ENCODE measurements around the gene NDUFAF2.
"Not testable (repeated sequence)": the region's sequence is repeated elsewhere in the genome, so short reads cannot be mapped to it uniquely, and the experiment has no call there.

Gene NDUFAF2

DNA sequence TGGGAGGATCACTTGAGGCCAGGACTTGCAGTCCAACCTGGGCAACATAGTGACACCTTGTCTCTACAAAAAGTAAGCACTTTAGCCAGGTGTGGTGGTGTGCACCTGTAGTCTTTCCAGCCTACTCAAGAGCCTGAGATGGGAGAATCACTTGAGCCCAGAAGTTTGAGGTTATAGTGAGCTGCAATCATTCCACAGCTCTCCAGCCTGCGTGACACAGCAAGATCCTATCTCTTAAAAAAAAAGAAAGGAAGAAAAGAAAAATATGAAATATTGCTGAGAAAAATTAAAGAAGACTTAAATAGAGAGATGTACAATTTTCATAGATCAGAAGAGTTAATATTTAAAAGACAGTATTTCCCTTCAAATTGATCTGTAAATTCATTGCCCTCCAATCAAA, 140.9 kb downstream of the NDUFAF2 start:
- TF ChIP-seq CTCF (IDR thresholded peaks at IDR 0.05; ENCODE audit: control insufficient read depth, insufficient read depth, low read depth, low read length, missing control alignments): no peak
- H3K4me3 ChIP-seq (ENCODE audit: control insufficient read depth, low read depth, low read length): no peak overlapping the region
- DNase-seq (ENCODE audit: low read depth): no peak

GRCh38 chr5:61087921-61088320, 142.9 kb downstream of the NDUFAF2 start:
- no peak for TF ChIP-seq CTCF (IDR thresholded peaks at IDR 0.05; ENCODE audit: control insufficient read depth, insufficient read depth, low read depth, low read length, missing control alignments)
- no peak overlapping the region for H3K4me3 ChIP-seq (ENCODE audit: control insufficient read depth, low read depth, low read length)
- no peak for DNase-seq (ENCODE audit: low read depth)

DNA sequence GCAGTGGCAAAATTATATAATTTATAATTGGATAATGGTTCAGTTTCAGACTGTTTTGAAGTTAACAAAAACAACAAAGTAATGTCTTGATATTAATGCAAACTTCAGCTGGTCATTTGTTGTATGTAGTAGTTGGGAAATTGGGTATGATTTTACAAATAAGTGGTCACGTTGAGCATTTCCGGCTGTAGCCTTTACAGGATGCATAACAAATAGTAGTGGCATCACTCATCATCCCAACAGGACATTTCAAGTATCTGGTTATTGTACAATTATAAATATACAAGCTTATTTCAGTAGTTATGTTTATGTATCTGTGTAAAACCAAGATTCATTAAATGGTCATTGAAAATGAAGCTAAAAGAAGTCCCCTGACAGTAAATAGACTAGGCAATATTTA, 144.3 kb downstream of the NDUFAF2 start:
- no peak for TF ChIP-seq CTCF (IDR thresholded peaks at IDR 0.05; ENCODE audit: control insufficient read depth, insufficient read depth, low read depth, low read length, missing control alignments)
- H3K4me3 ChIP-seq (ENCODE audit: control insufficient read depth, low read depth, low read length): no peak overlapping the region
- peak; percentile 16 for DNase-seq (ENCODE audit: low read depth)

GRCh38 chr5:61093046-61093771, 148.2 kb downstream of the NDUFAF2 start:
- not testable (repeated sequence) for H3K4me3 ChIP-seq (ENCODE audit: control insufficient read depth, low read depth, low read length); DNase-seq (ENCODE audit: low read depth)

- no peak for DNase-seq (ENCODE audit: low read depth)
- H3K4me3 ChIP-seq (ENCODE audit: control insufficient read depth, low read depth, low read length): no peak overlapping the region
- no peak for TF ChIP-seq CTCF (IDR thresholded peaks at IDR 0.05; ENCODE audit: control insufficient read depth, insufficient read depth, low read depth, low read length, missing control alignments)
Measured at GRCh38 chr5:61097465-61097864, 152.5 kb downstream of the NDUFAF2 start.

DNA sequence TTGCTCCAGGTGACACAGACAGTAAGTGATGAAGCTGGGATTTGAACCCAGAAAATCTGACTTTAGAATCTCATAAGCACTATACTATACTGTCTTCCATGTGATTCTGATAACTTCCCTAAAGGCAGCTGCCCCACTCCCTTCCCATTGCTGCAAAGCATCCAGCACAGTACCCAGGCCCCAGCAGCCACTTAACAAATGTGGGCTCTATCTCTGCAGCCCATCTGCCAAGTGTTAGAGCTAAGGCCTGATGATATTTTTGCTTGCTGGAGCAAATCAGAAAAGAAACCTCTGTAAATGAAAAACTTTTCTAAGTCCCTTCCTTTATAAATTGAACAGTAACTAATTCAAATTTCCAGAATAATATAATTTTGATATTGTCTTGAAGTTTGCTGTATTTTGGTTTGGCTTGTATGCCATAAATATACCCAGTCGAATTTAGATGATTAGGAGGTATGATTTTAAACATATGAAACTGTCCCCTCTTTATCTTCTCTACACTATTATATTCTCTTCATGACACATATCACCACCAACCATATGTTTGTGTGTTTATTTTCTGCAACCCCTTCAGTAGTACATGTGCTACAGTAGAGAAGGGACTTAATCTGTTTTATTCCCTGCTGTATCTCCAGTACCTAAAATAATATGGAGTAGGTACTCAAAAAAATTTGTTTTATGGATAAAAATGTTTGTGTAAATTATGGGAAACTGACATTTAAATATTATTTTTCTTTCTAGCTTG, 153.4 kb downstream of the NDUFAF2 start:
- TF ChIP-seq CTCF (IDR thresholded peaks at IDR 0.05; ENCODE audit: control insufficient read depth, insufficient read depth, low read depth, low read length, missing control alignments): no peak
- no peak for DNase-seq (ENCODE audit: low read depth)

GRCh38 chr5:61100437-61100836, 155.4 kb downstream of the NDUFAF2 start:
- no peak for TF ChIP-seq CTCF (IDR thresholded peaks at IDR 0.05; ENCODE audit: control insufficient read depth, insufficient read depth, low read depth, low read length, missing control alignments)
- no peak overlapping the region for H3K4me3 ChIP-seq (ENCODE audit: control insufficient read depth, low read depth, low read length)
- no peak for DNase-seq (ENCODE audit: low read depth)

More for the DNA sequence above, 153.4 kb downstream of the NDUFAF2 start:
- no peak overlapping the region for H3K4me3 ChIP-seq (ENCODE audit: control insufficient read depth, low read depth, low read length)

All from AG09309 (cell line).